Body of pancreas (tissue), 4 donors: ENCODE results near the gene FCGBP. TPM values are rescaled to one million over a fixed set of nuclear protein-coding genes. Genes with fewer than 3 reads are reported as not detected.
"Not testable (repeated sequence)": the region's sequence is repeated elsewhere in the genome, so short reads cannot be mapped to it uniquely, and the experiment has no call there.

ENCODE experiments used
- ATAC-seq: fragments of 150-250 bp; one replicate; pipeline ENCODE4 v1.9.1; 2016
- DNase-seq, 4 donors: peaks; one replicate each; pipeline ENCODE4 v3.0.0-alpha.2; 2019
- H3K27ac ChIP-seq, 4 donors: fragments of 200-600 bp; sonication (generic); 1 replicate in 3 of 4; 2 replicates in 1 of 4; pipeline versions ENCODE4 v1.5.1 to v1.6.1; 2016 to 2019; ENCODE audit warnings: mild to moderate bottlenecking in 1 of 4, mixed read lengths in 1 of 4, moderate library complexity in 1 of 4
- H3K27me3 ChIP-seq, 2 donors: fragments of 200-600 bp; sonication (generic); one replicate each; pipeline ENCODE4 v1.6.0; 2016; ENCODE audit warnings: mild to moderate bottlenecking in 1 of 2
- H3K36me3 ChIP-seq, 2 donors: fragments of 200-600 bp; sonication (generic); replicated peaks in 1 of 2; 2 replicates each; pipeline ENCODE4 v1.5.1; 2016; ENCODE audit warnings: low read depth in 2 of 2; ENCODE audit not compliant: insufficient read depth in 1 of 2
- H3K4me1 ChIP-seq: fragments of 200-600 bp; sonication (generic); one replicate; pipeline ENCODE4 v1.6.0; 2016
- H3K4me3 ChIP-seq, 2 donors: fragments of 200-600 bp; sonication (generic); 1 replicate in 1 of 2; 2 replicates in 1 of 2; pipeline ENCODE4 v1.5.1; 2016 to 2019
- H3K9me3 ChIP-seq, 3 donors: fragments of 200-600 bp; sonication (generic); 1 replicate in 2 of 3; 2 replicates in 1 of 3; pipeline ENCODE4 v1.5.1; 2016
- CTCF ChIP-seq, 7 experiments: fragments of 450-650 bp in 4 of 7; fragments of 200-600 bp in 3 of 7; sonication (generic) in 3 of 7; IDR thresholded peaks; one replicate each; pipeline ENCODE4 v1.5.1; 2016 to 2019; ENCODE audit warnings: antibody characterized with exemption in 7 of 7
- POLR2A ChIP-seq, 3 donors: fragments of 450-650 bp; IDR thresholded peaks; one replicate each; pipeline ENCODE4 v1.6.1; 2016; ENCODE audit warnings: antibody characterized with exemption in 3 of 3, mild to moderate bottlenecking in 2 of 3
- WGBS, 2 donors: methylation state at CpG; one replicate each; pipeline ENCODE4 v1.1.5; 2017; 5-methylcytosine and 5-hydroxymethylcytosine counted together
- intact Hi-C: fragments of 100-400 bp; cut with DNase I; formaldehyde crosslinking; loops from one replicate; pipeline ENCODE4 v1.15.1; 2023
- total RNA-seq, 2 donors: library from RNA; depleted of rRNA; stranded (reverse); fragments of >200 nt; gene quantifications; one replicate each; pipeline ENCODE4 v1.1.0, GENCODE V29; 2016

The FCGBP gene
- total RNA-seq, 2 donors from 2014 or later: 19.4 to 24.1 TPM

- WGBS, 2 donors: 83 to 90% methylated on average over 5 of the region's 5 CpGs
- H3K9me3 ChIP-seq: no peaks in the 10 kb centered on the region
- H3K27ac ChIP-seq: no peak overlapping the region
- H3K4me3 ChIP-seq: no peak overlapping the region
- intact Hi-C loops: no loop called here
- no peaks in the 10 kb centered on the region for H3K4me1 ChIP-seq
- DNase-seq (no peak), ATAC-seq (no peak)
- no peaks in the 10 kb centered on the region for H3K27me3 ChIP-seq
- TF ChIP-seq POLR2A (IDR thresholded peaks at IDR 0.05) (no peak), CTCF (IDR thresholded peaks at IDR 0.05) (no peak)
- H3K36me3 ChIP-seq: no peaks in the 10 kb centered on the region
These were observed 27.4 kb downstream of the FCGBP start for GRCh38 chr19:39906820-39907611.

- no peak overlapping the region for H3K4me3 ChIP-seq
- 83 to 90% methylated on average over 7 to 8 of the region's 8 CpGs for WGBS, 2 donors
- H3K27ac ChIP-seq: no peak overlapping the region
- H3K9me3 ChIP-seq: no peaks in the 10 kb centered on the region
- DNase-seq (no peak), ATAC-seq (no peak)
- H3K4me1 ChIP-seq: no peaks in the 10 kb centered on the region
- H3K27me3 ChIP-seq: no peaks in the 10 kb centered on the region
- intact Hi-C loops: no loop called here
- no peaks in the 10 kb centered on the region for H3K36me3 ChIP-seq
- no peak for TF ChIP-seq CTCF (IDR thresholded peaks at IDR 0.05)
- TF ChIP-seq POLR2A (IDR thresholded peaks at IDR 0.05): no peak
These were observed 28.2 kb downstream of the FCGBP start for GRCh38 chr19:39906283-39906682.

GRCh38 chr19:39903486-39904091 lies 30.8 kb downstream of the FCGBP start:
- WGBS, 2 donors: 24 to 38% methylated on average over 3 of the region's 8 CpGs
- ATAC-seq, H3K9me3 ChIP-seq, H3K27ac ChIP-seq, intact Hi-C loops, H3K4me1 ChIP-seq, DNase-seq, H3K36me3 ChIP-seq, H3K4me3 ChIP-seq, H3K27me3 ChIP-seq: not testable (repeated sequence)

GRCh38 chr19:39902326-39902725 lies 32.1 kb downstream of the FCGBP start:
- 93% methylated on average over 7 of the region's 15 CpGs; no CpG with 5 or more reads in 1 of the 2 donors for WGBS, 2 donors
- ATAC-seq, H3K36me3 ChIP-seq, H3K4me1 ChIP-seq, intact Hi-C loops, H3K27ac ChIP-seq, DNase-seq, H3K27me3 ChIP-seq, H3K9me3 ChIP-seq, H3K4me3 ChIP-seq: not testable (repeated sequence)

- H3K9me3 ChIP-seq, H3K27ac ChIP-seq, H3K4me1 ChIP-seq, H3K27me3 ChIP-seq, H3K4me3 ChIP-seq, intact Hi-C loops, ATAC-seq, DNase-seq, H3K36me3 ChIP-seq: not testable (repeated sequence)
- no CpG with 5 or more reads among the region's 7 CpGs for WGBS, 2 donors
These were observed 32.8 kb downstream of the FCGBP start for GRCh38 chr19:39901681-39902080.

GRCh38 chr19:39898858-39899257 lies 35.6 kb downstream of the FCGBP start:
- ATAC-seq, H3K4me1 ChIP-seq, intact Hi-C loops, H3K27ac ChIP-seq, H3K4me3 ChIP-seq, H3K9me3 ChIP-seq, H3K27me3 ChIP-seq, H3K36me3 ChIP-seq, DNase-seq: not testable (repeated sequence)
- 37 to 61% methylated on average over 3 to 5 of the region's 6 CpGs for WGBS, 2 donors
